Osteoblast (primary cell): ENCODE measurements around the gene NME4. TPM values are rescaled to one million over a fixed set of nuclear protein-coding genes. Genes with fewer than 3 reads are reported as not detected.
"Not testable (repeated sequence)": the region's sequence is repeated elsewhere in the genome, so short reads cannot be mapped to it uniquely, and the experiment has no call there.

Experiments used
- DNase-seq: peaks from one replicate; pipeline ENCODE4 v3.0.0; 2011; ENCODE audit warnings: low spot score, mixed read lengths; ENCODE audit not compliant: insufficient read length; ENCODE audit errors: missing footprints
- H2AFZ ChIP-seq: 2 replicates; pipeline ENCODE4 v1.6.0; 2011; ENCODE audit warnings: mild to moderate bottlenecking, low read length
- H3K27ac ChIP-seq: 2 replicates; pipeline ENCODE4 v1.5.1; 2011; ENCODE audit warnings: mild to moderate bottlenecking, low read depth, low read length, moderate library complexity
- H3K27me3 ChIP-seq: 2 replicates; pipeline ENCODE4 v1.6.0; 2012; ENCODE audit warnings: mild to moderate bottlenecking, control low read depth, inconsistent platforms, low read length, moderate library complexity; ENCODE audit not compliant: insufficient read depth
- H3K36me3 ChIP-seq: 2 replicates; pipeline ENCODE4 v1.5.1; 2011; ENCODE audit warnings: mild to moderate bottlenecking, low read length, control low read depth, moderate library complexity; ENCODE audit not compliant: insufficient read depth
- H3K4me1 ChIP-seq: 2 replicates; pipeline ENCODE4 v1.5.1; 2011; ENCODE audit warnings: mild to moderate bottlenecking, low read length, control low read depth, moderate library complexity; ENCODE audit not compliant: insufficient read depth
- H3K4me2 ChIP-seq: 2 replicates; pipeline ENCODE4 v1.6.0; 2011; ENCODE audit warnings: mild to moderate bottlenecking, low read length; ENCODE audit not compliant: insufficient read depth
- H3K4me3 ChIP-seq: fragments of 200-600 bp; sonication (generic); 3 replicates; pipeline ENCODE4 v1.5.1; 2012; ENCODE audit warnings: mild to moderate bottlenecking, low read length, inconsistent platforms; ENCODE audit not compliant: insufficient read depth
- H3K79me2 ChIP-seq: 2 replicates; pipeline ENCODE4 v1.6.0; 2012; ENCODE audit warnings: mild to moderate bottlenecking, low read length, control low read depth, inconsistent platforms; ENCODE audit not compliant: insufficient read depth
- H3K9me3 ChIP-seq: 2 replicates; pipeline ENCODE4 v1.5.1; 2011; ENCODE audit warnings: low read depth, low read length, control low read depth
- H4K20me1 ChIP-seq: 2 replicates; pipeline ENCODE4 v1.6.0; 2012; ENCODE audit warnings: mild to moderate bottlenecking, low read length, control low read depth; ENCODE audit not compliant: insufficient read depth
- total RNA-seq: library from RNA; depleted of rRNA; stranded (reverse); fragments of >200 nt; gene quantifications from 2 replicates; pipeline ENCODE4 v1.2.3, GENCODE V29; 2012
- TF ChIP-seq, protein P1 (sequence below): IDR thresholded peaks from 2 replicates; pipeline ENCODE4 v1.5.1; 2011; ENCODE audit warnings: mild to moderate bottlenecking, low read depth, low read length, moderate library complexity; ENCODE audit errors: extremely low read depth

NME4 gene
- total RNA-seq, 1 donor, result 83.6 TPM

GRCh38 chr16:414395-415169 is 17.6 kb downstream of the NME4 start:
- no peak overlapping the region for H2AFZ ChIP-seq
- DNase-seq, result peak; percentile 75
- H3K27ac ChIP-seq, result no peak overlapping the region
- TF ChIP-seq, protein P1, sequence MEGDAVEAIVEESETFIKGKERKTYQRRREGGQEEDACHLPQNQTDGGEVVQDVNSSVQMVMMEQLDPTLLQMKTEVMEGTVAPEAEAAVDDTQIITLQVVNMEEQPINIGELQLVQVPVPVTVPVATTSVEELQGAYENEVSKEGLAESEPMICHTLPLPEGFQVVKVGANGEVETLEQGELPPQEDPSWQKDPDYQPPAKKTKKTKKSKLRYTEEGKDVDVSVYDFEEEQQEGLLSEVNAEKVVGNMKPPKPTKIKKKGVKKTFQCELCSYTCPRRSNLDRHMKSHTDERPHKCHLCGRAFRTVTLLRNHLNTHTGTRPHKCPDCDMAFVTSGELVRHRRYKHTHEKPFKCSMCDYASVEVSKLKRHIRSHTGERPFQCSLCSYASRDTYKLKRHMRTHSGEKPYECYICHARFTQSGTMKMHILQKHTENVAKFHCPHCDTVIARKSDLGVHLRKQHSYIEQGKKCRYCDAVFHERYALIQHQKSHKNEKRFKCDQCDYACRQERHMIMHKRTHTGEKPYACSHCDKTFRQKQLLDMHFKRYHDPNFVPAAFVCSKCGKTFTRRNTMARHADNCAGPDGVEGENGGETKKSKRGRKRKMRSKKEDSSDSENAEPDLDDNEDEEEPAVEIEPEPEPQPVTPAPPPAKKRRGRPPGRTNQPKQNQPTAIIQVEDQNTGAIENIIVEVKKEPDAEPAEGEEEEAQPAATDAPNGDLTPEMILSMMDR, result no peak
- no peaks in the 10 kb centered on the region for H3K4me1 ChIP-seq
- no peaks in the 10 kb centered on the region for H4K20me1 ChIP-seq
- H3K27me3 ChIP-seq, result no peaks in the 10 kb centered on the region
- peaks cover 11% of the 10 kb centered on the region for H3K36me3 ChIP-seq
- H3K4me3 ChIP-seq, result no peak overlapping the region
- H3K79me2 ChIP-seq, result no peaks in the 10 kb centered on the region
- no peak overlapping the region for H3K4me2 ChIP-seq
- no peaks in the 10 kb centered on the region for H3K9me3 ChIP-seq

DNA sequence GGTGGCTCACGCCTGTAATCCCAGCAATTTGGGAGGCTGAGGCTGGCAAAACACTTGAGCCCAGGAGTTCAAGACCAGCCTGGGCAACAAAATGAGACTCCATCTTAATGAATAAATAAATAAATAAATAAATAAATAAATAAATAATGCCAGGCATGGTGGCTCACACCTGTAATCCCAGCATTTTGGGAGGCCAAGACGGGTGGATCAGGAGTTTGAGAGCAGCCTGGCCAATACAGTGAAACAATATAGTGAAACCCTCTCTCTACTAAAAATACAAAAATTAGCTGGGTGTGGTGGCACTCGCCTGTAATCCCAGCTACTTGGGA is 18.1 kb downstream of the NME4 start:
- not testable (repeated sequence) for H3K4me2 ChIP-seq, H3K9me3 ChIP-seq, DNase-seq, H2AFZ ChIP-seq, H3K36me3 ChIP-seq, H3K79me2 ChIP-seq, H3K27ac ChIP-seq, H3K27me3 ChIP-seq, H4K20me1 ChIP-seq, H3K4me1 ChIP-seq, H3K4me3 ChIP-seq

- H4K20me1 ChIP-seq, H3K9me3 ChIP-seq, H3K27ac ChIP-seq, H3K36me3 ChIP-seq, H2AFZ ChIP-seq, H3K4me3 ChIP-seq, H3K4me2 ChIP-seq, H3K27me3 ChIP-seq, DNase-seq: not testable (repeated sequence)
- Histone ChIP-seq H3K79me2 (peaks cover 11% of the 10 kb centered on the region), H3K4me1 (peaks cover 26% of the 10 kb centered on the region)
Observed at GRCh38 chr16:422179-422578, 25.2 kb downstream of the NME4 start.

- H3K79me2 ChIP-seq, result peaks cover 29% of the 10 kb centered on the region
- H3K27ac ChIP-seq, result peak overlapping the region; percentile 91
- TF ChIP-seq, protein P1, result no peak
- DNase-seq, result peak; percentile 99
- peaks cover 30% of the 10 kb centered on the region for H3K4me1 ChIP-seq
- no peaks in the 10 kb centered on the region for H3K9me3 ChIP-seq
- peak overlapping the region; percentile 84 for H3K4me2 ChIP-seq
- H4K20me1 ChIP-seq, result peaks cover 23% of the 10 kb centered on the region
- H3K4me3 ChIP-seq, result peak overlapping the region; percentile 86
- H2AFZ ChIP-seq, result peak overlapping the region; percentile 89
- H3K27me3 ChIP-seq, result no peaks in the 10 kb centered on the region
- no peaks in the 10 kb centered on the region for H3K36me3 ChIP-seq
Observed at GRCh38 chr16:424033-424622, 27.1 kb downstream of the NME4 start.

GRCh38 chr16:424623-425081 is 27.7 kb downstream of the NME4 start:
- Histone ChIP-seq H3K4me3 (peak overlapping the region; percentile 86), H3K36me3 (no peaks in the 10 kb centered on the region), H2AFZ (peak overlapping the region; percentile 89), H3K9me3 (no peaks in the 10 kb centered on the region), H3K27me3 (no peaks in the 10 kb centered on the region), H3K79me2 (peaks cover 34% of the 10 kb centered on the region), H3K27ac (peak overlapping the region; percentile 91), H3K4me2 (peak overlapping the region; percentile 84), H4K20me1 (peaks cover 23% of the 10 kb centered on the region), H3K4me1 (peaks cover 30% of the 10 kb centered on the region)
- DNase-seq, result peak; percentile 92
- TF ChIP-seq, protein P1, result no peak
